Measurements from ENCODE around the gene CELF2.

Gene CELF2

GRCh38 chr10:11019724-11020547 is 2.3 kb downstream of the CELF2 start:
- Histone ChIP-seq H3K79me1 (ENCODE audit: low read length) (peaks cover 7% of the 10 kb centered on the region), H3K79me2 (ENCODE audit: control insufficient read depth, insufficient read depth, low read length, poor library complexity) (peaks cover 2% of the 10 kb centered on the region), H3K4me3 (ENCODE audit: low read depth, low read length) (no peak overlapping the region), H2AK5ac (ENCODE audit: low read length) (no peak overlapping the region), H4K12ac (ENCODE audit: low read depth, low read length) (no peak overlapping the region), H3K18ac (ENCODE audit: low read length) (no peak overlapping the region), H4K91ac (ENCODE audit: low read depth, low read length) (no peak overlapping the region), H2BK12ac (ENCODE audit: low read length) (no peak overlapping the region), H3K36me3 (ENCODE audit: control insufficient read depth in 1 of 2, insufficient read depth in 2 of 2, low read length in 2 of 2) (no peaks in the 10 kb centered on the region), H3K9ac (ENCODE audit: low read length) (no peak overlapping the region), H2BK5ac (ENCODE audit: low read depth, low read length, poor library complexity) (no peak overlapping the region), H3K4me2 (ENCODE audit: low read length) (no peak overlapping the region), H4K8ac (ENCODE audit: low read depth, low read length) (no peak overlapping the region), H3K4me1 (ENCODE audit: control insufficient read depth in 1 of 2, insufficient read depth in 2 of 2, low read length in 2 of 2) (peaks cover 0 to 3% of the 10 kb centered on the region in 2 experiments), H3K27ac (ENCODE audit: low read depth, low read length) (no peak overlapping the region), H3K23ac (ENCODE audit: low read length) (no peak overlapping the region), H3K27me3 (ENCODE audit: insufficient read depth, low read length) (peaks cover 7% of the 10 kb centered on the region), H2AFZ (ENCODE audit: insufficient read depth, low read length, poor library complexity) (no peak overlapping the region), H3K9me3 (ENCODE audit: insufficient read depth, low read depth, low read length) (no peaks in the 10 kb centered on the region), H2BK120ac (ENCODE audit: insufficient read depth, low read length, poor library complexity) (no peak overlapping the region), H3K14ac (ENCODE audit: low read length) (no peak overlapping the region), H3K4ac (ENCODE audit: low read depth, low read length) (no peak overlapping the region)
- whole genome bisulfite sequencing (ENCODE audit: extremely low coverage, insufficient coverage, insufficient read length) = no CpG with 5 or more reads among the region's 11 CpGs
- DNase-seq = no peak

DNA sequence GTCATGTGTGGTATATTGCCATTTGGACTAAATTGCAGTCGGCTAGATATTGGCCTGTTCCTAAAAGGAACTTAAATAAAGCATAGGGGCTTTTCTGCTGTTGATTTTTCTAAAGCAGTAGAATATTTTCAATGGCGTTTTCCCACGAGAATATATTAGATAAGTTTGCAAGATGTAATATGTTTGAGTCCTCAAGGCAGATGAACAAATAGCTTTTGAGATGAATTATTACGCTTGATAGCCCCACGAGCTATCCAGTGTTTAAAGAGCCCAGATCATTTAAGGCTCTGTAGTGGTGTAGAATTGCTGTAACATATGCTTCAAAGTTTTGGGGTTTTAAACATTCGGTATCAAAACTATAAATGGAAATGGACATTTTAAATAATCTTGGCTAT is 2.9 kb downstream of the CELF2 start:
- Histone ChIP-seq H3K36me3 (ENCODE audit: control insufficient read depth in 1 of 2, insufficient read depth in 2 of 2, low read length in 2 of 2) (peaks cover 0 to 2% of the 10 kb centered on the region in 2 experiments), H2AK5ac (ENCODE audit: low read length) (no peak overlapping the region), H4K8ac (ENCODE audit: low read depth, low read length) (no peak overlapping the region), H3K18ac (ENCODE audit: low read length) (no peak overlapping the region), H3K79me2 (ENCODE audit: control insufficient read depth, insufficient read depth, low read length, poor library complexity) (peaks cover 2% of the 10 kb centered on the region), H3K4me1 (ENCODE audit: control insufficient read depth in 1 of 2, insufficient read depth in 2 of 2, low read length in 2 of 2) (peaks cover 0 to 3% of the 10 kb centered on the region in 2 experiments), H2BK12ac (ENCODE audit: low read length) (no peak overlapping the region), H3K4me2 (ENCODE audit: low read length) (no peak overlapping the region), H2BK5ac (ENCODE audit: low read depth, low read length, poor library complexity) (no peak overlapping the region), H2AFZ (ENCODE audit: insufficient read depth, low read length, poor library complexity) (no peak overlapping the region), H3K27me3 (ENCODE audit: insufficient read depth, low read length) (peaks cover 7% of the 10 kb centered on the region), H2BK120ac (ENCODE audit: insufficient read depth, low read length, poor library complexity) (no peak overlapping the region), H3K4me3 (ENCODE audit: low read depth, low read length) (no peak overlapping the region), H3K9me3 (ENCODE audit: insufficient read depth, low read depth, low read length) (no peaks in the 10 kb centered on the region), H4K12ac (ENCODE audit: low read depth, low read length) (no peak overlapping the region), H4K91ac (ENCODE audit: low read depth, low read length) (no peak overlapping the region), H3K14ac (ENCODE audit: low read length) (no peak overlapping the region), H3K23ac (ENCODE audit: low read length) (no peak overlapping the region), H3K9ac (ENCODE audit: low read length) (no peak overlapping the region), H3K27ac (ENCODE audit: low read depth, low read length) (no peak overlapping the region), H3K4ac (ENCODE audit: low read depth, low read length) (no peak overlapping the region), H3K79me1 (ENCODE audit: low read length) (peaks cover 7% of the 10 kb centered on the region)
- DNase-seq = no peak
- no CpG with 5 or more reads among the region's 6 CpGs for WGBS (ENCODE audit: extremely low coverage, insufficient coverage, insufficient read length)

- H3K27ac ChIP-seq (ENCODE audit: low read depth, low read length) = no peak overlapping the region
- H4K91ac ChIP-seq (ENCODE audit: low read depth, low read length) = no peak overlapping the region
- H3K4me1 ChIP-seq (ENCODE audit: control insufficient read depth in 1 of 2, insufficient read depth in 2 of 2, low read length in 2 of 2) = peaks cover 0 to 3% of the 10 kb centered on the region in 2 experiments
- WGBS (ENCODE audit: extremely low coverage, insufficient coverage, insufficient read length) = no CpG with 5 or more reads among the region's 2 CpGs
- H3K79me1 ChIP-seq (ENCODE audit: low read length) = peaks cover 6% of the 10 kb centered on the region
- no peak overlapping the region for H3K4me2 ChIP-seq (ENCODE audit: low read length)
- no peak overlapping the region for H3K9ac ChIP-seq (ENCODE audit: low read length)
- no peak for DNase-seq
- H2BK5ac ChIP-seq (ENCODE audit: low read depth, low read length, poor library complexity) = no peak overlapping the region
- no peak overlapping the region for H3K23ac ChIP-seq (ENCODE audit: low read length)
- H4K8ac ChIP-seq (ENCODE audit: low read depth, low read length) = no peak overlapping the region
- H3K14ac ChIP-seq (ENCODE audit: low read length) = no peak overlapping the region
- H3K36me3 ChIP-seq (ENCODE audit: control insufficient read depth in 1 of 2, insufficient read depth in 2 of 2, low read length in 2 of 2) = peaks cover 0 to 2% of the 10 kb centered on the region in 2 experiments
- H2AFZ ChIP-seq (ENCODE audit: insufficient read depth, low read length, poor library complexity) = no peak overlapping the region
- no peak overlapping the region for H3K4me3 ChIP-seq (ENCODE audit: low read depth, low read length)
- H2AK5ac ChIP-seq (ENCODE audit: low read length) = no peak overlapping the region
- H3K27me3 ChIP-seq (ENCODE audit: insufficient read depth, low read length) = peaks cover 7% of the 10 kb centered on the region
- no peak overlapping the region for H2BK12ac ChIP-seq (ENCODE audit: low read length)
- H3K4ac ChIP-seq (ENCODE audit: low read depth, low read length) = no peak overlapping the region
- H3K9me3 ChIP-seq (ENCODE audit: insufficient read depth, low read depth, low read length) = no peaks in the 10 kb centered on the region
- no peak overlapping the region for H4K12ac ChIP-seq (ENCODE audit: low read depth, low read length)
- no peak overlapping the region for H2BK120ac ChIP-seq (ENCODE audit: insufficient read depth, low read length, poor library complexity)
- no peak overlapping the region for H3K18ac ChIP-seq (ENCODE audit: low read length)
- H3K79me2 ChIP-seq (ENCODE audit: control insufficient read depth, insufficient read depth, low read length, poor library complexity) = peaks cover 2% of the 10 kb centered on the region
Measured at GRCh38 chr10:11022213-11022612, 4.5 kb downstream of the CELF2 start.

DNA sequence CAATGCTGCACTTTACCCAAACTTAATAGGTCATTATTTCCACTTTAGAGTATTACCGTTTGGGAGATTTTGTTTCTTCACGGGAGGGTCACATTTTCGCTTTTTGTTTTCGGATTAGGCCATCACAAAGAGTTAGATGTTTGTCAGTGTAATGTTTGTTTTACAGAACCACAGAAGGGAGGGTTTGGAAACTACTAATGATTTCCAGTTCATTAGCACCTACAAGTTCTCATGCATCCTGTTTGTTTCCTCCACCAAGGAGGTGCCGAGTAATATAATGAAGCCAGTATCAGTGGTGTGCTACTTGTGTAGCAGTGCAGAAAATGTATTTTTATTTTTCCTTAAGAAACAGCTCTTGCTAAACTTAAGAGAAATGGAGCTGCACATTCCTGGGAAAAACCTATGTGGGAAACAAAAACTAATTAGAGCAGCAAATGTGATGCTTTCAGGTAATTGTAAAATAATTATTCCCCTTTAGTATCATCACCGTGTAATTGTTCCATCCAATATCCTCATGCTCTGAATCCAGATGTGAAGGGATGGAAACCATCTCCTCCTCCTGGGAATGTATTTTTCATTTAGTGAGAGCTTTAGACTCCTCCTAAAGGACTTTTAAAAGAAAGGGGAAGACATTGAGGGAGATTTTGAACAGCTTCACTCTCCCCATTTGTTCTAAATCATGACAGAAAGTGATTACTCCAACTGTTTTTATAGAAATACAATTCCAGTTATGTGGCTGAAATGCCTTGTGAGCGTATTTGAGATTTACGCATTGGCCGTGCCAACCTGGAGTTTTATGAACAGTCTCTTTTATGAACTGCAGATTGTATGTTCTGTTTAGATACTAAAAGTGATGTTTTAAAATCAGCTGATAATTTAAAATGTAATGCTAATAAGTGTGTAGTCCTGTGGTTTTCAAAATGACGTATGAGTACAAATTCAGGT is 5.6 kb downstream of the CELF2 start:
- Histone ChIP-seq H3K79me2 (ENCODE audit: control insufficient read depth, insufficient read depth, low read length, poor library complexity) (peaks cover 2% of the 10 kb centered on the region), H3K18ac (ENCODE audit: low read length) (no peak overlapping the region), H3K9me3 (ENCODE audit: insufficient read depth, low read depth, low read length) (no peaks in the 10 kb centered on the region), H2BK5ac (ENCODE audit: low read depth, low read length, poor library complexity) (no peak overlapping the region), H2AFZ (ENCODE audit: insufficient read depth, low read length, poor library complexity) (no peak overlapping the region), H3K27ac (ENCODE audit: low read depth, low read length) (no peak overlapping the region), H3K23ac (ENCODE audit: low read length) (no peak overlapping the region), H3K79me1 (ENCODE audit: low read length) (no peaks in the 10 kb centered on the region), H3K4me1 (ENCODE audit: control insufficient read depth in 1 of 2, insufficient read depth in 2 of 2, low read length in 2 of 2) (peaks cover 0 to 2% of the 10 kb centered on the region in 2 experiments), H3K9ac (ENCODE audit: low read length) (no peak overlapping the region), H3K27me3 (ENCODE audit: insufficient read depth, low read length) (peaks cover 5% of the 10 kb centered on the region), H4K12ac (ENCODE audit: low read depth, low read length) (no peak overlapping the region), H4K91ac (ENCODE audit: low read depth, low read length) (no peak overlapping the region), H2AK5ac (ENCODE audit: low read length) (no peak overlapping the region), H2BK120ac (ENCODE audit: insufficient read depth, low read length, poor library complexity) (no peak overlapping the region), H3K14ac (ENCODE audit: low read length) (no peak overlapping the region), H3K4me3 (ENCODE audit: low read depth, low read length) (no peak overlapping the region), H3K36me3 (ENCODE audit: control insufficient read depth in 1 of 2, insufficient read depth in 2 of 2, low read length in 2 of 2) (peaks cover 0 to 2% of the 10 kb centered on the region in 2 experiments), H3K4me2 (ENCODE audit: low read length) (no peak overlapping the region), H2BK12ac (ENCODE audit: low read length) (no peak overlapping the region), H4K8ac (ENCODE audit: low read depth, low read length) (no peak overlapping the region), H3K4ac (ENCODE audit: low read depth, low read length) (no peak overlapping the region)
- DNase-seq = no peak
- WGBS (ENCODE audit: extremely low coverage, insufficient coverage, insufficient read length) = no CpG with 5 or more reads among the region's 10 CpGs

All from trophoblast cell (in vitro differentiated cells and primary cell).